Measurements from ENCODE around the gene XAGE1B.
"Not testable (repeated sequence)": the region's sequence is repeated elsewhere in the genome, so short reads cannot be mapped to it uniquely, and the experiment has no call there.

The XAGE1B gene

DNA sequence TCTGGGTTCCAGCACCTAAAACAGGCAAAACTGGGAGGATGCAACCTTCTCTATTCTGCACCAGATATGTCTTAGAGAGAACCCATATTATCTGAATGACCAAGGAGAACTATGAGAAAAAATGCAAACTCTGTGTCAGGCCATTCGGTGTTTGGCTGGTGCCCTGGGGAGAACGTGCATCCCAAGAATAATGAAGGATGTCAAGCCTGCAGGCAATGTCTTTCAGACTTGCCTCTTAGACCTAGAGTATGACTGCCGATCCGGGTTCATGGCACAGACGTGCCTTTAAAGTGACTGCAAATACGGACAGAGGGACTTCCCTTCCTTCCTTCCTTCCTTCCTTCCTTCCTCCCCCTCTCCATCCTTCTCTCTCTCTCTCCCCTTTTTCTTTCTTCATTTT is 6.9 kb downstream of the XAGE1B start:
- H3K27ac ChIP-seq = no peak overlapping the region
- TF ChIP-seq ZFX (IDR thresholded peaks at IDR 0.05) = no peak
- TF ChIP-seq, protein P1, sequence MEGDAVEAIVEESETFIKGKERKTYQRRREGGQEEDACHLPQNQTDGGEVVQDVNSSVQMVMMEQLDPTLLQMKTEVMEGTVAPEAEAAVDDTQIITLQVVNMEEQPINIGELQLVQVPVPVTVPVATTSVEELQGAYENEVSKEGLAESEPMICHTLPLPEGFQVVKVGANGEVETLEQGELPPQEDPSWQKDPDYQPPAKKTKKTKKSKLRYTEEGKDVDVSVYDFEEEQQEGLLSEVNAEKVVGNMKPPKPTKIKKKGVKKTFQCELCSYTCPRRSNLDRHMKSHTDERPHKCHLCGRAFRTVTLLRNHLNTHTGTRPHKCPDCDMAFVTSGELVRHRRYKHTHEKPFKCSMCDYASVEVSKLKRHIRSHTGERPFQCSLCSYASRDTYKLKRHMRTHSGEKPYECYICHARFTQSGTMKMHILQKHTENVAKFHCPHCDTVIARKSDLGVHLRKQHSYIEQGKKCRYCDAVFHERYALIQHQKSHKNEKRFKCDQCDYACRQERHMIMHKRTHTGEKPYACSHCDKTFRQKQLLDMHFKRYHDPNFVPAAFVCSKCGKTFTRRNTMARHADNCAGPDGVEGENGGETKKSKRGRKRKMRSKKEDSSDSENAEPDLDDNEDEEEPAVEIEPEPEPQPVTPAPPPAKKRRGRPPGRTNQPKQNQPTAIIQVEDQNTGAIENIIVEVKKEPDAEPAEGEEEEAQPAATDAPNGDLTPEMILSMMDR (conservative IDR thresholded peaks at IDR 0.05) = no peak

DNA sequence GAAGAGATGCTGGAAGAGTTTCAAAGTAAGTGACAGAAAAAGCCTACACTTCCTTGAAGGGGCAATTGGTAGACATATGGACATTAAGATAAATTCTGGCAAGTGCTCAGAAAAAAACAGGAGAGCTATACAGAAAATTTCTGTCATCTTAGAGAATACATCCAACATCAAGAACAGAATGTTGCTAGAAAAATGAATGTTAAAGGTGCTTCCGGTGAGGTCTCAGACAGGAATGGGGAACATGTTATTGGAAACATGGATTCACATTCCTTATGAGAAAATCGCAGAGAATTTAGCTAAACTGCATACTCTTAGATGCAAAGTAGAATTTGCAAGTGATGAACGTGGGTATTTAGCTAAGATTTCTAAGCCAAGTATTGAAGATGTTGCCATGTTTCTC is 9.5 kb downstream of the XAGE1B start:
- no peak overlapping the region for H3K27ac ChIP-seq
- TF ChIP-seq, protein P1 (conservative IDR thresholded peaks at IDR 0.05) = no peak
- no peak for TF ChIP-seq ZFX (IDR thresholded peaks at IDR 0.05)

DNA sequence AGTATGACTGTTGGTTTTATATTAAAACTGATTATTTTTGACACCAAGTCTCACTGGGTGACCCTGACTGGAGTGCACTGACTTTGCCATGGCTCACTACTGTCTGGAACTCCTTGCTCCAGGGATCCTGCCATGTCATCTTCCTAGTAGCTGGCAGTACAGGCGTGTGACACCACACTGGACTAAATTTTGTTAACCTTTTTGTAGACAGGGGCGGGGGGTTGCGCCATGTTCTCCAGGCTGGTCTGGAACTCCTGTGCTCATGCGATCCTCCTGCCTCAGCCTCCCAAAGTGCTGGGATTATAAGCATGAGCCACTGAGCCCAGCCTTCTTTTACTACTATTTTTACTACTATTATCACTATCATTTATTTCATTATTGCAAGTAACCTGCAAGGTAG is 12.3 kb downstream of the XAGE1B start:
- H3K27ac ChIP-seq = no peak overlapping the region
- TF ChIP-seq, protein P1 (conservative IDR thresholded peaks at IDR 0.05) = no peak
- no peak for TF ChIP-seq ZFX (IDR thresholded peaks at IDR 0.05)

DNA sequence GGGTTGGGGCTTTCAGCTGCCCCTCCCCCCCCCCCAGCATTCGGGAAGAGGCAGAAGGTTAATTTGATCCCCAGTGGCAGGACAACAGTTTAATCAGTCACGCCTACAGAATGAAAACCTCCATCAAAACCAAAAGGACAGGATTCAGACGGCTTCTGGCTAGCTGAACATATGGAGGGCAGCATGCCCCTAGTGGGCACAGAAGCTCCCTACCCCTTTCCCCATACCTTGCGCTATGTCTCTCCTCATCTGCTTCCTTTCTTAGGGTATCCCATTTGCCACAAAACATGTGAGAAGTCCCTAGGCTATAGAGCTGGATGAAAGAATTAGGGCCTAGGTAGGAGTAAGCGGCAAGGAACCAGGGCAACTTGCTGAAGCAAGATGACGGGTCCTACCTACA is 15.5 kb downstream of the XAGE1B start:
- H3K27ac ChIP-seq = not testable (repeated sequence)

DNA sequence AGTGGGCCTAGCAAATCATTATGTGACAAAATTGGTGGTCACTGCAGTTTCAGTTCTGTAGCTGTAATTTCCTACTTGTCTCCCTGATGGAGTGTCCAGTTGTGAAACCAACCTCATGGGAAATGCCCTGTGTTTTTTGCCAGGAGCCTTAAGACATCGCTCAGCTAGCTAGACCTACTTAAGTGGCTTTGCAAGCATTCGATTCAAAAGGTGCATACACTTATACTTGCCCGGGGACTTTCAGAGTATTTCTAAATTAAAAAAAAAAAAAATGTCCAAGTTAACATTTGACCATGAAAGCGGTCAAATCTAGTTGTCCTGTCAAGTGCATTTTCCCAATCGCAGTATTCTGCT is 20.5 kb downstream of the XAGE1B start:
- not testable (repeated sequence) for H3K27ac ChIP-seq

DNA sequence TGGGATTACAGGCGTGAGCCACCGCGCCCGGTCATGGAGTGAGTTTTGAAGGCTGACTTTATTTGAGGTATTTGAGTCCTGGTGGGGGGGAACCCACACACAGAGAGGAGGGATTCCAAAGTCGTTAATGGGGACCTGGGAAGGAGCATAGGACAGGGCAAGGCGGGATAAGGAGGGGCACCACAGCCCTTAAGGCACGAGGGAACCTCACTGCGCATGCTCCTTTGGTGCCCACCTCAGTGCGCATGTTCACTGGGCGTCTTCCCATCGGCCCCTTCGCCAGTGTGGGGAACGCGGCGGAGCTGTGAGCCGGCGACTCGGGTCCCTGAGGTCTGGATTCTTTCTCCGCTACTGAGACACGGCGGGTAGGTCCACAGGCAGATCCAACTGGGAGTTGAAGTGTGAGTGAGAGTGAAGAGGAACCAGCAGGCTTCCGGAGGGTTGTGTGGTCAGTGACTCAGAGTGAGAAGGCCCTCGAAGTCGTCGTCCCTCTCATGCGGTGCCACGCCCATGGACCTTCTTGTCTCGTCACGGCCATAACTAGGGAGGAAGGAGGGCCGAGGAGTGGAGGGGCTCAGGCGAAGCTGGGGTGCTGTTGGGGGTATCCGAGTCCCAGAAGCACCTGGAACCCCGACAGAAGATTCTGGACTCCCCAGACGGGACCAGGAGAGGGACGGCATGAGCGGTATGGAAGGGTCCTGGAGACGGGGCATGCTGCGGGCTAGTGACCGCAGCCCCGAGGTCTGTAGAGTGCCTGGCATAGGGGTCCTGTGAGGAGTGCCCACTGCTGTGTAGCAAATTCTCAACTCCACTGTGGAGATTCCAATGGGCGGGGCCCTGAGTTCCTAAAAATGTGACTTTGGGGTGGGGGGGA is 21.1 kb downstream of the XAGE1B start, which contains the start of gene XAGE1A:
TSS of gene XAGE1A (plus strand) at position 264 of the 874 bp plus-strand sequence. CDS start 1,554 bp downstream, outside the sequence.
- H3K27ac ChIP-seq = not testable (repeated sequence)

DNA sequence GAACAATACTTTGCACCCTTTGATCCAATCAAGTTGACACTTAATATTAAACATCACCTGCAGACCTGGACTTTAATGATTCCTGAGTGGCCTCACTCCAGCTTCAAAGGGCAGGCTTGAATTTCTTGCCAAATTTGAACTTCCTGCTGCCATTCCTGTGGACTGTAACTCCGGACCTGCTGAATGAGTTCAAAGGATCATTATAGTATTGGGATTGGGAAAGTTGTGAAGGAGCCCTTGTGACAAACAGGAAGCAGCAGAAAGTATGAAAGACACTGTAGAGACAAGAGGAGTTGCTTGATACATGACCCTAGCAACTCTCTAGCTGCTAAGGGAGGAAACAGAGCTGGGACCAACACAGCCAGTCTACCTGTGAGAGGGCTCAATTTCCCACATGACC is 45.6 kb downstream of the XAGE1B start:
- H3K27ac ChIP-seq = not testable (repeated sequence)
